ENCODE results near the gene ATRX.
"Not testable (repeated sequence)": the region's sequence is repeated elsewhere in the genome, so short reads cannot be mapped to it uniquely, and the experiment has no call there.

The ATRX gene

DNA sequence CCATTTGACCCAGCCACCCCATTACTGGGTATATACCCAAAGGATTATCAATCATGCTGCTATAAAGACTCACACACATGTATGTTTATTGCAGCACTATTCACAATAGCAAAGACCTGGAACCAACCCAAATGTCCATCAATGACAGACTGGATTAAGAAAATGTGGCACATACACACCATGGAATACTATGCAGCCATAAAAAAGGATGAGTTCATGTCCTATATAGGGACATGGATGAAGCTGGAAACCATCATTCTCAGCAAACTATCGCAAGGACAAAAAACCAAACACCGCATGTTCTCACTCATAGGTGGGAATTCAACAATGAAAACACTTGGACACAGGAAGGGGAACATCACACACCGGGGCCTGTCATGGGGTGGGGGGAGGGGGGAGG lies 59.9 kb downstream of the ATRX start:
- not testable (repeated sequence) for DNase-seq

DNA sequence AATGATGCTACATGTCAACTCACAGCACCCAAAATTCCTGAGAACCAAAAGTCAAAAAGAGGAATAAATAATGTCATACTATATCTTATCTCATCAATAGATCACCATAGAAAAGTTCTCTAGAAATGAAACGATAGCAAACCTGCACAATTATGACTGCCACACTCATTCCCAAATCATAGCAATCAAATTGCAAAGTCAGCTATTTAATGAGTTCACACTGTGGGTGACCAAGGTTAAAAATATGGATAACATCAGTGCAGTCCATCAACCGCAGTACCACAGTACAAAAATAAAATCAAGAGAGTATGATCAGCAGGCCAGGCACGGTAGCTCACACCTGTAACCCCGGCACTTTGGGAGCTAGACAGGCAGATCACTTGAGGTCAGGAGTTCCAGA lies 62.3 kb downstream of the ATRX start:
- no peak for DNase-seq

DNA sequence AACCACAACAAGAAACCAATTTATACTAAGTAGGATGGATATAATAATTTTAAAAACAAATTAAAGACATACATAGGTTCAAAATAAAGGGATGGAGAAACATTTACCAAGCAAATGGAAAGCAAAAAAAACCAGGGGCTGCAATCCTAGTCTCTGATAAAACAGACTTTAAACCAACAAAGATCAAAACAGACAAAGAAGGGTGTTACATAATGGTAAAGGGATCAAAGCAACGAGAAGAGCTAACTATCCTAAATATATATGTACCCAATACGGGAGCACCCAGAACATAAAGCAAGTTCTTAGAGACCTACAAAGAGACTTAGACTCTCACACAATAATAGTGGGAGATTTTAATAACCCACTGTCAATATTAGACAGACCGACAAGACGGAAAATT lies 66.6 kb downstream of the ATRX start:
- no peak for DNase-seq

DNA sequence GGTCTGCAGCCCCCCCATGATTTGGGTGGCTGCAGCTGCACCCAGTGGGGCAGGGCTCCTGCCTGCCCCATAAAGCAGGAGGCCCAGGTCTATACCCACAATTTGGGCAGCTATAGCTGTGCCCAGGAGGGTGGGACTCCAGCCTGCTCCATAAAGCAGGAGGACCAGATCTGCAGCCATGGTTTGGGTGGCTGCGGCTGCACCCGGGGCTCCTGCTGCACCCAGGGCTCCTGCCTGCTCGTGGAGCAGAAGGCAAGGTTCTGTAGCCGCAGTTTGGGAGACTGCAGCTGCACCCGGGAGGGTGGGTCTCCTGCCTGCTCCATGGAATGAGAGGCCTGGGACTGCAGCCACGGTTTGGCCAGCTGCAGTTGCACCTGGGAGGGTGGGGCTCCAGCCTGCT lies 81.1 kb downstream of the ATRX start:
- DNase-seq, result no peak

DNA sequence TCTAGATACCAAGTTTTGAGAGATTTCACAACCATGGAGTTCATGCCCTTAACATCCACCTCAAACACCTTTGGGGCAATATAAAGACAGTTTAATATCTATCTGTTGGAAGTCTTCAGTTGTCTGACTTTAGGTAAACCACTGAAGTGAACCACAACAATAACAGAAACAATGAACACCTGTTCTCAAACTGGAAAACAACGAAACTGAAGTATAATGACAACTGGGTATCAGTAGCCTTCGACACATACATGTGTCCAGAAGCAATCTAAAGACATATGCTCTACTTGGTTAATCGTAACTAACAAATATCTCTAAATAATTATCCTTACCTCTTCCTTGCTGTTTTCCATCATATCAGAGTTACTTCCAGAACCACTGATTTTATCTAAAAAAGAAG lies 87.8 kb downstream of the ATRX start:
- no peak for DNase-seq

DNA sequence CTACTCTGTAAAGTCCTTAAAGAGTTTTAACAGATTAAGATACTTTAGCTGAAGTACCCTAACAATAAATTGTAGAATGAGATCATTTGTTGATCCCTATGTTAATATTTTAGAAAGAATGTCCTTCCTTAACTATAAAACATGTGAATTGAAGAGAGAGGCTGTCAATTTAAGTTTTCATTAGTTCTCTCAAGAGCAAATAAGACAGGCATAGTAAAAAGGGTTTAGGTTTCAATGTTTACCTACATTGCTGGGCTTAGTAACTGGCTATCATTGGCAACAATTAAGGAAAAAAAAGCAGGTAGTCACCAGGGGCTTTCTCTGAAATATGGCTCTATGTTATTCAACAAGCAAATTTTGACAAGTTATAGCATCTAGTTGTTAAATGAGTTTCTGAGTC lies 91.5 kb downstream of the ATRX start:
- no peak for DNase-seq

DNA sequence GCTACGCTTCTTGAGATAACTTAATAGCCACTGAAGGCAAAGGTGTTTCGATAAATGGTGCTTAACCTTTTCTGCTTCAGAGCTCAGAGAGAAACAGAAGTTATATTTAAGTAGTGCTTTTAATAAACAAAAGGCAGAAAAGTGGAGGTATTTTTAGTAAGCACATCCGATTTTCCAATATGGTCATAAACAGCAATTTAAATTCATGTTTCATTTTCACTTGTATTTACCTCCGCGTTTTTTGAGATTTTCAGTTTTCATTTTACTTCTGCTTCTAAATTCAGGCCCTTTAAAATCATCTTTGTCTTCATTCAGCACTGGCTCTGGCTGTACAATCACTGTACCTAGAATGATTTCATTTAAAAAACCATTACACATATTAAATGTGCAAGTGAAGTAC lies 92.4 kb downstream of the ATRX start:
- no peak for DNase-seq

DNA sequence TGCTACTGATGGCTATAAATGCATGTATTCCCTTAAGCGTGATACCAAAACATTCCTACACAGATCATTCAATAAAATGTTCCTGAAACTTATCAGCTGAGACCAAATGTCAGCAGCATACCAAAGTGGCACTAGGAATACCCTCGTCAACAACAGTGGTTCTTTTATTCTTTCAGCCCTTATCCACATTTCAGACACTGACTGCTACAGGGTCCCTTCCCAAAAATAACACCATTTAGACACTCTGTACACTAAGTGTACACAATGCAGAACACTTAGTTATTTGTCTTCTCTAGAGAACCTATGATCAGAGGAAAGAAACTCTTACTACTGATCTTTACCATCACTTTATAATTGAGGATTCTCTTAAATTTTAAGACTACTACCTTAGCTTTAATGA lies 94.1 kb downstream of the ATRX start:
- DNase-seq, result no peak

DNA sequence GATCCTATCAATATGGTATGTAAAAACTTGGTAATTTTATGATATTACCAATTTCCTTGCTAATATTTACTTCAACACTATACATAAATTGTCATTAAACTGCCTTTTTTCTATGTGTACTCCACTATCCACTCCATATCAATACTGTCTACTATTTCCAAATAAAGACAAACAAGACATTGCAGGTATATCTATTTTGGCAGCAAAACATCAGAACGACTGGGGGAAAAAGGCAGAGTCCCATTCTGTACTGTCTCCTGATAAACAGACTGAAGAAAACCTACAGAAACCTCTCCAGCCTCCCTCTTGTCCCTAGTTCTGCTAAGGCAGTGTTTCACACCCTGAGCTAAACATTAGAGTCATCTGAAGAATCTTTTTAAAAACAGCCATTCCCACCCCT lies 96.6 kb downstream of the ATRX start:
- DNase-seq, result no peak

DNA sequence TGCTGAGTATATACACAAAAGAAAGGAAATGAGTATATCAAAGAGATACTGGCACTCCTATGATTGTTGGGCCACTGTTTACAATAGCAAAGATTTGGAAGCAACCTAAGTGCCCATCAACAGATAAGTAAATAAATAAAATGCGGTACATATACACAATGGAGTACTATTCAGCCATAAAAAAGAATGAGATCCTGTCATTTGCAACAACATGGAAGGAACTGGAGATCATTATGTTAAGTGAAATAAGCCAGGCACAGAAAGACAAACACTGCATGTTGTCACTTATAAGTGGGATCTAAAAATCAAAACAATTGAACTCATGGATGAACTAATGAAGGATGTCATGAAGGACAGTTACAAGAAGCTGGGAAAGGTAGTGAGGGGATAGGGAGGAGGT lies 100.3 kb downstream of the ATRX start:
- not testable (repeated sequence) for DNase-seq

DNA sequence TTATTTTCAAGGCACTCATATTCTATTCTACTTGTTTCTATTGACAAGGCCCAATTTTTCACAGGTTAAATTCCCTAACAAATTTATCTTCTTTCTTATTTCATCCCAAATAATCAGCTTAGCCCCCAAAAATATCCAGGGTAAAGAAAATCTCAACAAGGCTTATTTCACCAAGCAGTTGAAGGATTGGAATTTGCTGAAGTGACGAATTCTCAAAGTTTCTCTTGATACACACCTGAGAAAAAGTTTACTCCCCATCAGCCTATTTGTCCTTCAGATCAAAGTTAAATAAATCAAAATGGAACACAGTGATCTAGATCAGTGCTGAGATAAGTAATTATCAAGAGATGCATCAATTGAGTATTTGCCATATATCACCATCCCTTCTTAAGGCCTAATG lies 106.9 kb downstream of the ATRX start:
- DNase-seq, result no peak

DNA sequence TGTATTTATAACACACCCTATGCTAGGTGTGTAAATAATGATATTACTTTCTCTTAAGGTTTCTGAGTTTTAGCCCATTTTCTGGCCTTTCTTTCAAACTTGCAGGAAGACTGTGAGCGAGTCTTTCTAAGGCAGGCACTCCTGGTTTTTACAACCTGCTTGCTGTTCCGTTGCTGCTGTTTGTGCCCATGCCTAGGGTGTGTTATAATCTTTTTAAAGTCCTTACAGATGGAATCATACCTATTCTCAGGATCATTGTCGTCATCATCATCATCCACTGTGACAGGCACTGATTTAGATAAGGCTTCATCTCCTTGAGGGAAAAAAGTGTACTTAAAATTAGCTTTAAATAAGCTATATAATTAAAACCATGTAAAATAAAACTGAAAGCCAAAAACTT lies 110.0 kb downstream of the ATRX start:
- no peak for DNase-seq

DNA sequence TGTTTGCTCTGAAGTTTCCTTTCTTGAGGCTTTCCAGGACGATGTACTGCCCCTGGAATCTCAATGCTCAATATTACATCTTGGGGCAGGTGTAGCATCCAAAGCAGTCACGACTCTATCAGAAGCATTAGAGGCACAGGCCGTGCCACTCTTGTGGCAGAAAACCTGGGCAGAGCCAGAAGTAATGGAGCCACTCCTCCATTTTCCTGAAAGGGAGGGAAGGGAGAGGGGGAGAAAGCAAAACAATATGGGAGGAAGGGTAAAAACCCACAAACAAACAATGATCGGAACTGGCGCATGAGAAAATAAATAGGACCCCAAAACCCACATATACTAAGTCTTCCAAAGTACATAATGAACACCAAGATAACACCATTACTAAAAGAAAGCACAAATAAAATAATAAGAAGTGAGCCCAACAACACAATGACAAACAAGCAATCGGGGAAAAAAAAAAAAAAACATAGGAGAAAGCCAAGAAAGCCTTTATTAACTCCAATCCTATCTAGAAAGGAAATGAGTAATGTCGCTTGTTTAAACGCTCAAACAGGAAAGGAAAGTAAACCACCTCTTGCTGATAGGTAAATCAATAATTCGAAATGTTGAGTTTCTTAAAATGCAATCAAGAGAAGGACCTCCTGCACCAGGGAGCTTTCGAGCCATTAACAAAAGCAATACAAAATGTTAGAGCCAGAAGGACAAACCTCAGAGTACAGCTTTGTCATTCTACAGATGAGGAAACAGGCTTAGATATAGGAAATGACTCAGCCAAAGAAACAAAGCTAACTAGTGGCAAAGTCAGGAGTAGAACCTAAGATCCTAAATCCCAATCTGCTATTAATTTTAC lies 117.4 kb downstream of the ATRX start:
- peak; percentile 56 for DNase-seq

DNA sequence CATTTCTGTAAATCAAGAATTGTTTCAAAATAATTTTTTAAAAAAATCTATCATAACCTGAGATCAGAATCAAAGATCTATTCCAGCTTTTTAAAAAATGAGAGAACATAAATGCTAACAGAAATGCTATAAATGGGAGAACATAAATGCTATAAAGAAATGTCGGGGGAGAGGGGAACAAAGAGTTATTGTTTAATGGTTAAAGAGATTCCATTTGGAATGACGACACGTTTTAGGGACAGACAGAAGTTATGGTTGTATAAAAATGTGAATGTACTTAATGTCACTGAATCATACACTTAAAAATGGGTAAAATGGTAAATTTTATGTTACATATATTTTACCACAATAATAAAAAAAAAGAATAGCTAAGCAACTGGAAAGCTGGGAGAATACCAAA lies 127.1 kb downstream of the ATRX start:
- DNase-seq, result no peak

DNA sequence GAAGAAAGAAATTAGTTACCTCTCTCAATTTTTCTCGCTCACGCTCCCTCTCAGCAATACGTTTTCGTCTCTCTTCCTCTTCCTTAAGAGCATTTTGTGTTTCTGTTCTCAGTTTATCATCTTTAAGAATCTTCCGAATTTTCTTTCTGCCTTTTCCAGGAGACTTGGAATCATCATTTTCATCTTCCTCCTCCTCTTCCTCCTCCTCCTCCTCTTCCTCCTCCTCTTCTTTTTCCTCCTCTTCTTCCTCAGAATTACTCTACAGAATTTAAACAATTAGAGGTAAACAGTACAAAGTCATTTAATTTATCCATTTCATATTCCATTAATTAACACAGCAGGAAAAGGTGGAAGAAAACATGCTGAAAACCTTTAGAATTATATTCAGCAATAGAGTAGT lies 133.9 kb downstream of the ATRX start:
- no peak for DNase-seq

DNA sequence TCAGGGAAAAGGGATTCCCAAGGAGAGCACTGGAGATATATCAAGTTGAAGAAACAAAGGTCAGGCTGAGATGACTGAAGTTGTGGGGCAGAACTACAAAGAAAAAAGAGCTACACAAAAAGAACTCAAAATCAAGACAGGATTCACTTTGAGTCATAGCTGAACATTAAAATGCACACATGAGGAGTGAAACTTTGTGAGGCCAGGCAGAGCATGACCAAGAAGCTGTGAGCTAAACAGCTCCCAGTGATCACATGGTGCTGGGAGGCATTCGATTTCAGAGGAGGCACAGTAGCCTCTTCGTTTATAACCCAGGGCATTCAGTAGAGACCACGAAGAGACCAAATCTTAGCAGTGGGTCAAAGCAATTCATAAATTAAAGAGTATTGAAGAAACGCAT lies 145.3 kb downstream of the ATRX start:
- no peak for DNase-seq

DNA sequence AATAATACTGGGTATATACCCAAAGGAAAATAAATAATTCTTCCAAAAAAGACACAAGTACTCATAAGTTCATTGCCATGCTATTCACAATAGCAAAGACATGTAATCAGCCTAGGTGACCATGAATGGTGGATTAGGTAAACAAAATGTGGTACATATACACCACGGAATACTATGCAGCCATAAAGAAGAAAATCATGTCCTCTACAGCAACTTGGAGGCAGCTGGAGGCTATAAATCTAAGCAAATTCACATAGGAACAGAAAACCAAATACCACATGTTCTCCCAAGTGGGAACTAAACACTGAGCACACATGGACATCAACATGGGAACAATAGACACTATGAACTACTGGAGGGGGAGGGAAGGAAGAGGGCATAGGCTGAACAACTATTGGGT lies 146.2 kb downstream of the ATRX start:
- no peak for DNase-seq

DNA sequence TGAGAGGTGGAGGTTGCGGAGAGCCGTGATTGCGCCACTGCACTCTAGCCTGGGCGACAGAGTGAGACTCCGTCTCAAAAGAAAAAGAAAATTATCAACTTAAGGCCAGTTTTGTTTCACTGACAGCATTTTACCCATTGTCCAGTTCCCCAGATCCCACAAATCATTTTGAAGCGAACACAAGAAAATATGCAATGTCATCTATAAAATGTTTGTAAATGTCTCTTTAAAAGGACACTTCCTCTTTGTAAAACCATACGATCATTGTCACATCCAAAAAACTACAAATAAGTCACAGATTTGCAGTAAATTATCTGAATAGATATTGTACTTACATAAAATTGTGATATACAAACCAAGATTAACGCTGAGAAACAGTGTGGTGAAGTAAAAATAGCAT lies 147.6 kb downstream of the ATRX start:
- no peak for DNase-seq

DNA sequence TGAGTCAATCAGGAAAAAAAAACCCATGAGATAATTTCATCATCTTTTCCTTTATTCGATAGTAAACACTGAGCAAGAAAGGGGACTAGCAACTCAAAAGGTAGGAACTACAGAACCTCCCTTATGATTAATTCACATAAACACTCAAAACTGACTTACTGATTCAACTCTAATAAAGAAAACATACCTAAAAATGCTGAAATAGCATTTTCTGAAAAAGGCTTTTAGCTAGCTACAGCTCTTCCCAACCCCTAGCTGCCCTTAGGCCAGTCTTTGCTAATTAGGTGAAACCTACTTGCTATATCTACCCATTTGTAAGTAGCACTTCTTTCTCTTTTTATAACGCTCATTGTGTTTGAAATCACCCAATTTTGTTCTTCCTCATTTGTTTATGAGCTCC lies 150.6 kb downstream of the ATRX start:
- DNase-seq, result no peak

DNA sequence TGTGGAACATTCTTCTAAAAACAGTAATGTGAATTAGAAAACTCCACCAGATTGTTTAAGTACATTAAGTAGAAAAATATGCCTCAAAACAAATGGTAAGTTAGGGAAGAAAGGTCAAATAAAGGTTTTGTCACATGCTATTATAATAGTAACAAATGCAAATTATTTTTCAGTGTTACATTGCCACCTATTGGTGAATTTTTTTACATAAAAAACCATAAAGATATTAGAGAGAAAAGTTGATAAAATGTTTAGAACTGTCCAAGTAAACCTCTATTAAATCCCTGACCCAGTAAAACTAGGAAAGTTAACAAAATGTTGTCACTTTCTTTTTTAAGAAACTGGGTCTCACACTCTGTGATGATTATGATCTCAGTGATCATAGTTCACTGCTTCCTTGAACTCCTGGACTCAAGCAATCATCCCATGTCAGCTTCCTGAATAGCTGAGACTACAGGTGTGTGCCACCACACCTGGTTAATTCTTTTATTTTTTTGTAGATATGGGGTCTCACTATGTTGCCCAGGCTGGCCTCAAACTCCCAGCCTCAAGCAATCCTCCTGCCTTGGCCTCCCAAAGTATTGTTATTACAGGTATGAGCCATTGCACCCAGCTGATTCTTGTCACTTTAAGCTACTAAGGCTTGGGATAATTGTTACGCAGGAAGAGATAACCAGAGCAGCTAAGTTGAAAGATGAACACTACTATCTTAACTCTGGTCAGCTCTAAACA lies 157.6 kb downstream of the ATRX start:
- peak; percentile 26 for DNase-seq

DNA sequence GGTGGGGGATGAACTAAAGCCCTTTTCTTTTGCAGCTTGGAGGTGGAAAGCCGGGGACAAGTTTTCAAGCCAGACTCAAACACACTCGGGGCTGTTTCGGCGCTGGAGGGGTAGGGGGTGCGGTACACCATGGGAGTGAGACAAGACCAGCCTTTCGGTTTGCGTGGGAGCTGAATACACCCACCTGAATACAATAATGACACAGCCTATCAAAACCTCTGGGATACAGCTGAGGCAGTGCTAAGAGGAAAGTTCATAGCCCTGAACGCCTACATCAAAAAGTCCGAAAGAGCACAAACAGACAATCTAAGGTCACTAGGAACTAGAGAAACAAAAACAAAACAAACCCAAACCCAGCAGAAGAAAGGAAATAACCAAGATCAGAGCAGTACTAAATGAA lies 163.3 kb downstream of the ATRX start:
- no peak for DNase-seq

DNA sequence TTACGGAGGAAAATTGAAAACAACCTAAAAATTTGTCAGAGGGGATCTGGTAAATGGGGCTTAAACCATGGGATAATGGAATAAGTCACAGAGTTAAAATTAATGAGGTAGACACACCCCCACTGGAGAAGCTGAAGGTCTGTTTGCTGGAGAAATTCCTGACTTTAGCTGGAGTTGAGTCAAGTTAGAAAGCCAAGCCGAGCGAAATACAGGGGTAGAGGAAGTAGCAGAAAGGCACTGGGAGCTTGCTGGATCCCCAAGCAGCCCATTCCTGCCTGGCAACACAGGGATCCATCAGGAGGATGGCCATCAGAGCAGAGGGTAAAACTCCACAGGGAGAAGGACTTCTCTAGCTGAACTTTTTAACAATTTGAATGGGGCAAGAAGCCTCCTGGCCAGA lies 163.8 kb downstream of the ATRX start:
- DNase-seq, result no peak

DNA sequence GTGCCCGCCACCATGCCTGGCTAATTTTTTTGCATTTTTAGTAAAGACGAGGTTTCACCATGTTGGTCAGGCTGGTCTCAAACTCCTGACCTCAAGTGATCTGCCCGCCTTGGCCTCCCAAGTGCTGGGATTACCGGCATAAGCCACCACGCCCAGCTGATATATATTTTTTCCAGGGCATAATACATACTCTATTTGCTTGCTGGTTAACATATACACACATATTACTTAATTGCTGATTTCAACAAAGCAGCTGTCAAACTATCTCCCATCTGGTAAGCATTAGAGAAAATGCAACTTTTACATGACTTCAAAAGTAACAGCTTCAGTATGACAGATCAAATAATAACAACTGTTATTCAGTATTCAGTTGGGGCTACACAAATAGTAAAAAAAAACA lies 164.6 kb downstream of the ATRX start:
- DNase-seq, result not testable (repeated sequence)

DNA sequence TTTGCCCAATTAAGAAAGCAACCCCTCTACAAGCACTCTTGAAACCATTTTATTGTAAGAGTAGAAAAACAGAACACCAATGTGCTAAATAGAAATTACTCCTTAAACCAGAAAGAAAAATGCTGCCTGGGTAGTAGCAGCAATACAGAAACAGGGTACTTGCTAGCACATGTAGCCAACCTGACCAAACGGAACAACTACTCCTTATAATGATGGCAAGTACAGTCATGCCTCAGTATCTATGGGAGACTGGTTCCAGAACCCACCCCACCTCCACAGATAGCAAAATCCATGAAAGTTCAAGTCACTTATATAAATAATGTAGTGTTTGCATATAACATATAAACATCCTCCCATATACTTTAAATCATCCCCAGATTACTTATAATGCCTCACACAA lies 168.8 kb downstream of the ATRX start:
- DNase-seq, result no peak

All from hematopoietic multipotent progenitor cell treated with erythropoietin and hydrocortisone succinate and interleukin-3 and kit ligand, for 6 days (in vitro differentiated cells).